OCI-LY3 (cell line): Measurements from ENCODE around the gene TRIM14.
"Not testable (repeated sequence)": the region's sequence is repeated elsewhere in the genome, so short reads cannot be mapped to it uniquely, and the experiment has no call there.

Experiments
- H2AFZ ChIP-seq: fragments of 200-600, 300-600 bp; shearing (Covaris generic); 2 replicates; pipeline ENCODE4 v1.6.0; 2014; ENCODE audit warnings: antibody characterized with exemption, low read depth, low read length
- H3K27ac ChIP-seq: fragments of 200-600, 300-600 bp; sonication (generic); 2 replicates; pipeline ENCODE4 v1.5.1; 2014; ENCODE audit warnings: mild to moderate bottlenecking, low read length, moderate library complexity, mixed read lengths
- H3K27me3 ChIP-seq: fragments of 200-600, 300-600 bp; sonication (generic); 2 replicates; pipeline ENCODE4 v1.6.1; 2014; ENCODE audit warnings: low read depth, low read length, mixed read lengths
- H3K36me3 ChIP-seq: fragments of 200-600, 300-600 bp; sonication (generic); replicated peaks from 2 replicates; pipeline ENCODE3; 2014; ENCODE audit warnings: low read depth, low read length, mixed read lengths
- H3K4me1 ChIP-seq: fragments of 300-600, 200-600 bp; sonication (generic); 2 replicates; pipeline ENCODE4 v1.6.1; 2014; ENCODE audit warnings: low read length, mixed read lengths
- H3K4me2 ChIP-seq: fragments of 200-600, 300-600 bp; sonication (generic); 2 replicates; pipeline ENCODE4 v1.6.1; 2014; ENCODE audit warnings: low read length, mixed read lengths
- H3K4me3 ChIP-seq: fragments of 300-600, 200-600 bp; sonication (generic); 2 replicates; pipeline ENCODE4 v1.5.1; 2014; ENCODE audit warnings: antibody characterized with exemption, mild to moderate bottlenecking, low read length, moderate library complexity
- H3K79me2 ChIP-seq: fragments of 300-600, 200-600 bp; shearing (Covaris generic); 2 replicates; pipeline ENCODE4 v1.6.1; 2014; ENCODE audit warnings: mild to moderate bottlenecking, low read length, mixed read lengths
- H3K9ac ChIP-seq: fragments of 300-600, 200-600 bp; shearing (Covaris generic); 2 replicates; pipeline ENCODE4 v1.6.0; 2014; ENCODE audit warnings: mild to moderate bottlenecking, low read length, moderate library complexity
- H3K9me3 ChIP-seq: fragments of 200-600, 300-600 bp; shearing (Covaris generic); 2 replicates; pipeline ENCODE4 v1.6.1; 2014; ENCODE audit warnings: low read length, mixed read lengths; ENCODE audit not compliant: insufficient read depth
- H4K20me1 ChIP-seq: fragments of 200-600, 300-600 bp; sonication (generic); 2 replicates; pipeline ENCODE4 v1.6.1; 2016; ENCODE audit warnings: low read length, mixed read lengths; ENCODE audit not compliant: insufficient read depth
- EZH2phosphoT487 ChIP-seq: fragments of 200-600 bp; shearing (Covaris generic); IDR thresholded peaks from 2 replicates; pipeline ENCODE4 v1.6.1; 2018; ENCODE audit warnings: antibody characterized with exemption, mixed run types, low read depth
- TF ChIP-seq, protein P1 (sequence below): fragments of 200-600, 300-600 bp; sonication (generic); IDR thresholded peaks from 2 replicates; pipeline ENCODE4 v1.5.1; 2014; ENCODE audit warnings: antibody characterized with exemption, low read length, low read depth

TRIM14 gene

DNA sequence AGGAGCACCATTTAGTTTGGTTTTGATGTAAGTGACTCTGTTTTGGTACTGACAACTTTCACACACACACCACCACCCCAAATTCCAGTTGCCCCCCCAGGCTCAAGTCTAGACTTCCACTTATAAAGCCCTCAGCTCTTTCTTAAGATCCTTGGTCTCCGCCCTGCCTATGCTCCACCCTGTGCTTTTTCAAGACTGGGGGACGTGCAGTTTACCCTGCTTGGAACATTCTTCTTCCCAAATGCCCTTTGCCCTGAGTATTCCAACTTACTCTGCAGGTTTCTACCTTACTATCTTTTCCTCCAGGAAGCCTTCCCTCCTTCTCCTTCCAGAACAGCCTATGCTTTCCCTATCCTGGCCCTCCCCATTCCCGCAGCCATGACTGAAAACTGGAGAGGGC lies 1.5 kb upstream of the TRIM14 start:
- Histone ChIP-seq H3K79me2 (no peaks in the 10 kb centered on the region), H3K27ac (no peak overlapping the region), H3K4me1 (peaks cover 14% of the 10 kb centered on the region; the same call in 1 of the 2 replicates), H3K4me2 (no peak overlapping the region), H3K36me3 (no peaks in the 10 kb centered on the region), H2AFZ (no peak overlapping the region), H4K20me1 (no peaks in the 10 kb centered on the region), H3K9me3 (no peaks in the 10 kb centered on the region), H3K27me3 (no peaks in the 10 kb centered on the region), H3K4me3 (no peak overlapping the region), H3K9ac (no peak overlapping the region)
- TF ChIP-seq EZH2phosphoT487: no peak

DNA sequence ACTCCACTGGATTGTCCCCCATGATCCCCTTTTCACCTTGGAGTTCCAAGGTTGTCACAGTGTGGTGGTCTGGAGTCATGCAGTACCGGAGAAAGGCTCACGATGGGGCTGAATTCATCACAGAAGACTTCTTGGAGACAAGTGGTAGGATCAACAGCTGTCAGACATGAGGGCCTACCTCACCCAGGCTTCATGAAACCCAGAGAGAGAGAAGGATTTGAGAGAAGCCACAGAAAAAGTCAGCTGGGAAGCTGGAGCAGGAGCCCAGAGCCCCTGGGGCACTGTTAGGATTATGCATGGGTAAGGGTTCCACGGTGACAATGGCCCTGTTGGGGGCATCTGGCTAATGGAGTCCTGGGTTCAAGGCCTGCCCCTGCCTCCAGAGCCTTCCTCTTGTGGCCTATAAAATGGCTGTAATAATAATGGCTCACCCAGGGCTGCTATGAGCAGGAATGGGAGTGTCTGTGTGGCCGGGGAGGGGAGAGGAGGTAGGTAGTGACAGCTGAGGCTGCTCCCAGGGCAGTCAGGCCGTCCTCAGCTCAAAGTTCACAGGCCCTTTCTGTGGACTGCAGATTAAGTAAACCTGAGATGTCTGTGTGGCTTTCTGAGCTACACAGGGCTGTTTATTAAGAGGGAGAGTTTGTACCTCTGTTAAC lies 910 bp downstream of the TRIM14 start:
- Histone ChIP-seq H3K9me3 (no peaks in the 10 kb centered on the region), H3K4me1 (peaks cover 14% of the 10 kb centered on the region; the same call in 1 of the 2 replicates), H3K4me2 (peak overlapping the region; percentile 93), H3K79me2 (no peaks in the 10 kb centered on the region), H3K27me3 (no peaks in the 10 kb centered on the region), H4K20me1 (no peaks in the 10 kb centered on the region), H3K9ac (peak overlapping the region; percentile 67), H2AFZ (peak overlapping the region; percentile 96), H3K4me3 (peak overlapping the region; percentile 93), H3K36me3 (no peaks in the 10 kb centered on the region), H3K27ac (peak overlapping the region; percentile 11)
- TF ChIP-seq, protein P1, sequence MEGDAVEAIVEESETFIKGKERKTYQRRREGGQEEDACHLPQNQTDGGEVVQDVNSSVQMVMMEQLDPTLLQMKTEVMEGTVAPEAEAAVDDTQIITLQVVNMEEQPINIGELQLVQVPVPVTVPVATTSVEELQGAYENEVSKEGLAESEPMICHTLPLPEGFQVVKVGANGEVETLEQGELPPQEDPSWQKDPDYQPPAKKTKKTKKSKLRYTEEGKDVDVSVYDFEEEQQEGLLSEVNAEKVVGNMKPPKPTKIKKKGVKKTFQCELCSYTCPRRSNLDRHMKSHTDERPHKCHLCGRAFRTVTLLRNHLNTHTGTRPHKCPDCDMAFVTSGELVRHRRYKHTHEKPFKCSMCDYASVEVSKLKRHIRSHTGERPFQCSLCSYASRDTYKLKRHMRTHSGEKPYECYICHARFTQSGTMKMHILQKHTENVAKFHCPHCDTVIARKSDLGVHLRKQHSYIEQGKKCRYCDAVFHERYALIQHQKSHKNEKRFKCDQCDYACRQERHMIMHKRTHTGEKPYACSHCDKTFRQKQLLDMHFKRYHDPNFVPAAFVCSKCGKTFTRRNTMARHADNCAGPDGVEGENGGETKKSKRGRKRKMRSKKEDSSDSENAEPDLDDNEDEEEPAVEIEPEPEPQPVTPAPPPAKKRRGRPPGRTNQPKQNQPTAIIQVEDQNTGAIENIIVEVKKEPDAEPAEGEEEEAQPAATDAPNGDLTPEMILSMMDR: peak; percentile 54
- no peak for TF ChIP-seq EZH2phosphoT487

DNA sequence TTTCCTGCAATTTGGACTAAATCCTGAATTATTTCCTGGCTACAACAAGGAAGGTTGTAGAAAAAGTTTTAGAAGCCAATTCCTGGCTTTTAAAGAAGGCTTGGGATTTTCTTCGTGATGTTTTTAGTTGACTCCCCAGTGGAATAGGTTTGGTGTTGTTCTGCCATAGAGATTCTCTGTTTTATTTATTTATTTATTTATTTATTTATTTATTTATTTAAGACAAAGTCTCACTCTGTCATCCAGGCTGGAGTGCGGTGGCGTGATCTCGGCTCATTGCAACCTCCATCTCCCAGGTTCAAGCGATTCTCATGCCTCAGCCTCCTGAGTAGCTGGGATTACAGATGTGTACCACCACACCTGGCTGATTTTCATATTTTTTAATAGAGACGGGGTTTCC lies 1.9 kb downstream of the TRIM14 start:
- H3K4me3 ChIP-seq, H3K79me2 ChIP-seq, H2AFZ ChIP-seq, H3K9me3 ChIP-seq, H3K36me3 ChIP-seq, H3K4me2 ChIP-seq, H3K27me3 ChIP-seq, H3K27ac ChIP-seq, H3K9ac ChIP-seq, H4K20me1 ChIP-seq: not testable (repeated sequence)
- peaks cover 18% of the 10 kb centered on the region for H3K4me1 ChIP-seq

DNA sequence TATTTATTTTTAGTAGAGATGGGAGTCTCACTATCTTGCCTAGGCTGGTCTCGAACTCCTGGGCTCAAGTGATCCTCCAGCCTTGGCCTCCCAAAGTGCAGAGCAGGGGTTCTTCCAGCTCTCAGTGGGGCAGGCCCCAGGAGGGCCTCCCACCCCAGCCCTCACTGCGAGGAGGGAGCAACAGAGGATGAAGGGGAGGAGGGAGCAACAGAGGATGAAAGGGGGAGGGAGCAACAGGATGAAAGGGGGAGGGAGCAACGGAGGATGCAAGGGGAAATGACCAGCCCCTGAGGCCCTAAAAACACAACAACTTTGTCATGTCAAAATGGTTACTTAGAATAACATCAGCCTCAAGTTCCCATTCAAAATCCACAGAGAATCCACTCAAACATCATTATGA lies 10.0 kb downstream of the TRIM14 start:
- Histone ChIP-seq H3K36me3 (no peaks in the 10 kb centered on the region), H3K79me2 (no peaks in the 10 kb centered on the region), H3K4me3 (no peak overlapping the region), H3K27me3 (no peaks in the 10 kb centered on the region), H3K9me3 (no peaks in the 10 kb centered on the region), H2AFZ (no peak overlapping the region), H3K27ac (no peak overlapping the region), H3K4me1 (peaks cover 17% of the 10 kb centered on the region), H4K20me1 (no peaks in the 10 kb centered on the region), H3K4me2 (no peak overlapping the region), H3K9ac (no peak overlapping the region)
- TF ChIP-seq, protein P1: no peak
- no peak for TF ChIP-seq EZH2phosphoT487

DNA sequence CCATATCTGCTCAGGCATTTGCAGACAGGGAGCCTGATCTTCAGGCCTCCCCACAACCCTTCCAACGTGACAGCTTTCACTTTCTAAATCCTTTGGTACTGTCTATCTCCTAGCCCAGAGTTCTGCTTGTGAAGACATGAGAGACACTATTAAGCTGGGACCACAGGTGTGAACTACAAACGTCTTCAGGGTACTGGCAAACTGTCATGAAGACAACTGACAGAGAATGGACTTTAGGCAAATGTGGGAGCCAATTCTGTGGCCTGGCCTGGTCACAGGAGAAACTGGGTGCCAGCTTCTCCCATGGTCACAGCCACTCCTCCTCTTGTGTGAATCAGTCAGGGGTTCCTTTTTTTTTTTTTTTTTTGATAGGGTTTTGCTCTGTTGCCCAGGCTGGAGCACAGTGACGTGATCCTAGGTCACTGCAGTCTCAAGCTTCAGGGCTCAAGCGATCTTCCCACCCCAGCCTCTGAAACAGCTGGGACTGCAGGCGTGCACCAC lies 10.4 kb downstream of the TRIM14 start:
- Histone ChIP-seq H3K79me2 (no peaks in the 10 kb centered on the region), H3K4me3 (no peak overlapping the region), H3K4me2 (no peak overlapping the region), H3K4me1 (peaks cover 20% of the 10 kb centered on the region), H3K27me3 (no peaks in the 10 kb centered on the region), H3K9ac (no peak overlapping the region), H2AFZ (no peak overlapping the region), H4K20me1 (no peaks in the 10 kb centered on the region), H3K27ac (no peak overlapping the region), H3K36me3 (no peaks in the 10 kb centered on the region), H3K9me3 (no peaks in the 10 kb centered on the region)
- TF ChIP-seq, protein P1: no peak
- no peak for TF ChIP-seq EZH2phosphoT487
